Ovary (tissue), 3 donors: ENCODE measurements around the gene MTG1.

Experiments
- CTCF ChIP-seq, 3 donors: fragments of 450-650 bp in 2 of 3; fragments of 200-600 bp in 1 of 3; IDR thresholded peaks; one replicate each; pipeline versions ENCODE4 v1.5.1 to v1.8.0; 2016 to 2022; ENCODE audit warnings: antibody characterized with exemption in 3 of 3, mild to moderate bottlenecking in 1 of 3
- EP300 ChIP-seq: sonication (generic); formaldehyde crosslinking; IDR thresholded peaks from one replicate; pipeline ENCODE4 v1.6.1; 2017; ENCODE audit warnings: antibody characterized with exemption
- POLR2A ChIP-seq: fragments of 450-650 bp; IDR thresholded peaks from one replicate; pipeline ENCODE4 v1.6.1; 2017; ENCODE audit warnings: antibody characterized with exemption, mild to moderate bottlenecking, moderate library complexity
- donor health status: DM: no; HTN: no; CAD: no.

GRCh38 chr10:133350283-133350949 lies 43.5 kb upstream of the MTG1 start:
- no peak for TF ChIP-seq CTCF (IDR thresholded peaks at IDR 0.05)
- TF ChIP-seq POLR2A: no peak
- TF ChIP-seq EP300: no peak
